ENCODE measurements around the gene PLD5.

The PLD5 gene

DNA sequence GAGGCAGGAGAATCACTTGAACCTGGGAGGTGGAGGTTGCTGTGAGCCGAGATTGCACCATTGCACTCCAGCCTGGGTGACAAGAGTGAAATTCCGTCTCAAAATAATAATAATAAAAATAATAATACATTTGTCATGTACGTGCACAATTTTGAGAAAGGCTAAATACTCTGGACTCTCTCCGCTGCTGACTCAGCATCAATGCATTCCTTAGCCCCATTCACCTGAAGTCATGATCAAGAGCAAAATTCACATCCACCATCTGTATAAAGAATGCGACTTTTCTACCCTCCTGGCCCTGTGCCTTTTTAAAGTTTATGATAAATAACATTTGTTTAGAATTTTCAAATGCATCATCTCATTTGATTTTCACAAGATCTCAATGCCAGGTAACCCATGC, 490.1 kb downstream of the PLD5 start:
- no peak for DNase-seq

- no peak for DNase-seq
Observed at GRCh38 chr1:242033447-242033846, 491.1 kb downstream of the PLD5 start.
